A673 (cell line): ENCODE data around the gene RABGAP1L. TPM values are rescaled to one million over a fixed set of nuclear protein-coding genes. Genes with fewer than 3 reads are reported as not detected.

Experiments
- BruUV-seq: library from RNA; stranded (reverse); fragments of 400-500 nt; replicated peaks from 2 replicates; lab custom pipeline; 2021; lab: Mats Ljungman, UMichigan
- CTCF ChIA-PET: fragments of 300-600 bp; sonication (Branson Sonifier 250); formaldehyde crosslinking; loops from one replicate; lab custom pipeline; 2022; ENCODE audit warnings: antibody characterized with exemption; lab: Charles Lee
- POLR2A ChIA-PET: fragments of 300-600 bp; sonication (Branson Sonifier 250); formaldehyde crosslinking; loops from one replicate; lab custom pipeline; 2022; ENCODE audit warnings: antibody characterized with exemption; ENCODE audit not compliant: low non-redundant PET; lab: Charles Lee
- DNase-seq: peaks from one replicate; pipeline ENCODE4 v3.0.0-alpha.2; 2015; ENCODE audit warnings: low spot score
- H3K27ac ChIP-seq: fragments of 200-600 bp; sonication (generic); 2 replicates; pipeline ENCODE4 v1.5.1; 2016; ENCODE audit warnings: mixed run types, low read depth, mild to moderate bottlenecking, mixed read lengths, antibody characterized with exemption, low read length; ENCODE audit not compliant: poor library complexity, severe bottlenecking
- H3K27me3 ChIP-seq: fragments of 200-600 bp; sonication (generic); replicated peaks from 2 replicates; pipeline ENCODE4 v1.6.1; 2017; ENCODE audit warnings: mixed run types, low read depth, mild to moderate bottlenecking, mixed read lengths, antibody characterized with exemption, low read length; ENCODE audit not compliant: insufficient read depth, poor library complexity
- H3K36me3 ChIP-seq: fragments of 200-600 bp; sonication (generic); 2 replicates; pipeline ENCODE4 v1.6.1; 2016; ENCODE audit warnings: mixed run types, mild to moderate bottlenecking, mixed read lengths, antibody characterized with exemption, low read length; ENCODE audit not compliant: insufficient read depth, poor library complexity, severe bottlenecking
- H3K4me1 ChIP-seq: fragments of 200-600 bp; sonication (generic); 2 replicates; pipeline ENCODE4 v1.6.1; 2017; ENCODE audit warnings: mixed run types, mild to moderate bottlenecking, mixed read lengths, antibody characterized with exemption, low read length; ENCODE audit not compliant: insufficient read depth, poor library complexity, severe bottlenecking
- H3K4me3 ChIP-seq: fragments of 200-600 bp; sonication (generic); 2 replicates; pipeline ENCODE4 v1.5.1; 2016; ENCODE audit warnings: low read depth, mixed run types, mild to moderate bottlenecking, mixed read lengths, low read length; ENCODE audit not compliant: poor library complexity, severe bottlenecking
- H3K9me3 ChIP-seq: fragments of 200-600 bp; sonication (generic); 2 replicates; pipeline ENCODE4 v1.6.1; 2016; ENCODE audit warnings: mixed run types, low read depth, mild to moderate bottlenecking, mixed read lengths, antibody characterized with exemption, low read length; ENCODE audit not compliant: poor library complexity, severe bottlenecking
- EZH2 ChIP-seq: fragments of 200-600 bp; sonication (generic); IDR thresholded peaks from 2 replicates; pipeline ENCODE4 v1.6.1; 2017; ENCODE audit warnings: borderline replicate concordance, low read depth, mild to moderate bottlenecking, mixed read lengths, antibody characterized with exemption, low read length; ENCODE audit not compliant: poor library complexity, severe bottlenecking
- intact Hi-C: fragments of 100-400 bp; cut with micrococcal nuclease; formaldehyde crosslinking; loops from one replicate; pipeline ENCODE4 v1.10.0; 2022; ENCODE audit not compliant: unreplicated experiment
- total RNA-seq: library from RNA; stranded (reverse); gene quantifications from 2 replicates; pipeline ENCODE4 v1.2.3, GENCODE V29; 2021
- TF ChIP-seq, protein P1 (sequence below): fragments of 300-800, 200-600 bp; sonication (generic); conservative IDR thresholded peaks from 2 replicates; pipeline ENCODE4 v1.5.1; 2017; ENCODE audit warnings: low read depth, mild to moderate bottlenecking, antibody characterized with exemption, low read length, moderate library complexity, mixed read lengths

Gene RABGAP1L
- total RNA-seq, 1 experiment from 2014 or later = 19.3 TPM

GRCh38 chr1:174166530-174167264 is 7.4 kb downstream of the RABGAP1L start:
- H3K9me3 ChIP-seq = no peaks in the 10 kb centered on the region
- no peaks in the 10 kb centered on the region for H3K36me3 ChIP-seq
- H3K27ac ChIP-seq = no peak overlapping the region
- intact Hi-C loops = no loop called here
- ChIA-PET POLR2A (no interaction called here), CTCF (no interaction called here)
- H3K4me1 ChIP-seq = no peaks in the 10 kb centered on the region
- no peak for TF ChIP-seq EZH2
- TF ChIP-seq, protein P1, sequence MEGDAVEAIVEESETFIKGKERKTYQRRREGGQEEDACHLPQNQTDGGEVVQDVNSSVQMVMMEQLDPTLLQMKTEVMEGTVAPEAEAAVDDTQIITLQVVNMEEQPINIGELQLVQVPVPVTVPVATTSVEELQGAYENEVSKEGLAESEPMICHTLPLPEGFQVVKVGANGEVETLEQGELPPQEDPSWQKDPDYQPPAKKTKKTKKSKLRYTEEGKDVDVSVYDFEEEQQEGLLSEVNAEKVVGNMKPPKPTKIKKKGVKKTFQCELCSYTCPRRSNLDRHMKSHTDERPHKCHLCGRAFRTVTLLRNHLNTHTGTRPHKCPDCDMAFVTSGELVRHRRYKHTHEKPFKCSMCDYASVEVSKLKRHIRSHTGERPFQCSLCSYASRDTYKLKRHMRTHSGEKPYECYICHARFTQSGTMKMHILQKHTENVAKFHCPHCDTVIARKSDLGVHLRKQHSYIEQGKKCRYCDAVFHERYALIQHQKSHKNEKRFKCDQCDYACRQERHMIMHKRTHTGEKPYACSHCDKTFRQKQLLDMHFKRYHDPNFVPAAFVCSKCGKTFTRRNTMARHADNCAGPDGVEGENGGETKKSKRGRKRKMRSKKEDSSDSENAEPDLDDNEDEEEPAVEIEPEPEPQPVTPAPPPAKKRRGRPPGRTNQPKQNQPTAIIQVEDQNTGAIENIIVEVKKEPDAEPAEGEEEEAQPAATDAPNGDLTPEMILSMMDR = no peak
- no TSS peak for BruUV-seq
- DNase-seq = no peak
- H3K4me3 ChIP-seq = no peak overlapping the region
- no peaks in the 10 kb centered on the region for H3K27me3 ChIP-seq

- Histone ChIP-seq H3K27ac (no peak overlapping the region), H3K27me3 (no peaks in the 10 kb centered on the region), H3K4me3 (no peak overlapping the region), H3K4me1 (no peaks in the 10 kb centered on the region), H3K36me3 (no peaks in the 10 kb centered on the region), H3K9me3 (no peaks in the 10 kb centered on the region)
- CTCF ChIA-PET = no interaction called here
- intact Hi-C loops = no loop called here
- TF ChIP-seq, protein P1 = no peak
- TF ChIP-seq EZH2 = no peak
- no TSS peak for BruUV-seq
- POLR2A ChIA-PET = no interaction called here
- no peak for DNase-seq
These were observed 8.0 kb downstream of the RABGAP1L start for GRCh38 chr1:174167265-174167803.

GRCh38 chr1:174169342-174169741 is 10.0 kb downstream of the RABGAP1L start:
- ChIA-PET CTCF (no interaction called here), POLR2A (no interaction called here)
- no peak overlapping the region for H3K27ac ChIP-seq
- TF ChIP-seq EZH2 = no peak
- TF ChIP-seq, protein P1 = no peak
- no peak overlapping the region for H3K4me3 ChIP-seq
- no peaks in the 10 kb centered on the region for H3K27me3 ChIP-seq
- no peaks in the 10 kb centered on the region for H3K36me3 ChIP-seq
- no peak for DNase-seq
- BruUV-seq = no TSS peak
- intact Hi-C loops = no loop called here
- H3K4me1 ChIP-seq = no peaks in the 10 kb centered on the region
- H3K9me3 ChIP-seq = no peaks in the 10 kb centered on the region
